ENCODE measurements around the gene FSHB.
"Not testable (repeated sequence)": the region's sequence is repeated elsewhere in the genome, so short reads cannot be mapped to it uniquely, and the experiment has no call there.

Gene FSHB

DNA sequence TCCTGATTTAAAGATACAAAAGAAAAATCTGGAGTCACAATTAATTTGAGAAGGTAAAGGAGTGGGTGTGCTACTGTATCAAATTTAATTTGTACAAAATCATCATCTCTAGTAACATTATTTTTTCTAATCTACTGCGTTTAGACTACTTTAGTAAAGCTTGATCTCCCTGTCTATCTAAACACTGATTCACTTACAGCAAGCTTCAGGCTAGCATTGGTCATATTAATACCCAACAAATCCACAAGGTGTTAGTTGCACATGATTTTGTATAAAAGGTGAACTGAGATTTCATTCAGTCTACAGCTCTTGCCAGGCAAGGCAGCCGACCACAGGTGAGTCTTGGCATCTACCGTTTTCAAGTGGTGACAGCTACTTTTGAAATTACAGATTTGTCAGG, at the start of gene FSHB:
FSHB (plus strand) TSS at position 301 of the 400 bp plus-strand sequence. CDS start 889 bp downstream, outside the sequence.
- no peak for DNase-seq (ENCODE audit: low spot score)

DNA sequence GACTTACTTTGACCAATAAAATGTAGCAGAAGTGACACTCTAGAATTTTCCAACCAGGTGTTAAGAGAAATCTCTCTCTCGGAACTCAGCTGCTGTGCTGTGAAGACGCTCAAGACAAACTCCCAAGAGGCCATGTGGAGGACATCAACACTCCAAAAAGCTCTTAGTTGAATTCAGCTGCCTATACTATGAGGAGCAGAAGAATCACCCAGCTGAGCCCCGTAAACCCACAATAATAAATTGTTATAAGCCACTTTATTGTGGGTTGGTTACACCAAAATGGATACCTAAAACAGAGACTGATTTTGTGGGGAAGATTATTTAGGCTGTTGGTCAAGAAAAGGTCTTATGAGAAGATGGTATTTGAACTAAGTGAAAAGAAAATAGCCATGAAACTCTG, 44.1 kb upstream of the FSHB start:
- no peak for DNase-seq (ENCODE audit: low spot score)

- DNase-seq (ENCODE audit: low spot score) = no peak
These were observed 38.2 kb upstream of the FSHB start for GRCh38 chr11:30192620-30193019.

- peak; percentile 41 for DNase-seq (ENCODE audit: low spot score)
These were observed 34.2 kb upstream of the FSHB start for GRCh38 chr11:30196400-30197206.

GRCh38 chr11:30197869-30198268, 32.9 kb upstream of the FSHB start:
- DNase-seq (ENCODE audit: low spot score) = no peak

- not testable (repeated sequence) for DNase-seq (ENCODE audit: low spot score)
These were observed 27.8 kb upstream of the FSHB start for GRCh38 chr11:30202989-30203388.

GRCh38 chr11:30203850-30204249, 27.0 kb upstream of the FSHB start:
- DNase-seq (ENCODE audit: low spot score) = no peak

GRCh38 chr11:30206249-30206996, 24.4 kb upstream of the FSHB start:
- DNase-seq (ENCODE audit: low spot score) = no peak

- no peak for DNase-seq (ENCODE audit: low spot score)
These were observed 20.5 kb upstream of the FSHB start for GRCh38 chr11:30210357-30210756.

DNA sequence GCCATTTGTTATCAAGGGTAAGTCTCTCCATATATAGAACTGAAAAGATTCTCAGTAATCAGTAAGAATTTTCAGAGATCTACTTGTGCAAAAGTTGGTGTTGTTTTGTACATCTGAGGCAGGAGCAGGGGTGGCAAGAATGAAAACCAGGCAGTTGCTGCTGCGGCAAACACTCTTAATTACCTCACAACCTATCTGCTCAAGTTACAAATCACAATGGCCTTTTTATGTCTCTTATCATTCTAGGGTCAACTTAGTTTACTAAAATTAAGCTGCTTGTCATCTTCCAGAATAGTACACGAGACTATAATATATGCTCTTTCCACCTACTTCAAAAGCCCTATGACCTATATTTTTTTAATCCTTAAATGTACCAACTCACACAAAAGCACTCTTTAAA, 14.3 kb upstream of the FSHB start:
- DNase-seq (ENCODE audit: low spot score) = no peak

DNA sequence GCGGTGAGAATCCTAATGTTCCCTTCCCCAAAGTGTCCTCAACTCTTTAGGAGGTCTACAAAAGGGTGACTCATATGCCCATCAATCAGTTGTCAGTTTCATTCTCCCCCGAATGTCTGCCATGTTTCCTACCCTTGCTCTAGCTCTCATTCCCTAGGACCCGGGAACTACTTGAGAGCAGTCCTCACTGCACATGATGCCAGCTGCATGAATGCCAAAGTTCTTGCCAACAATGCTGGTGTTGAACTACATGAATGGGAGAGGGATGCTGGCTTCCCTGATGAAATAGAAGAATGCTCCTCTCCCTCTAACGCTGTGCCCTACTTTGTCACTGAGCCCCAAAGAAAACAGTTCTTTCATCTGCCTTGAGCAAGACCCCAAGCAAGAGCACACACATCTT, 12.5 kb upstream of the FSHB start:
- no peak for DNase-seq (ENCODE audit: low spot score)

DNA sequence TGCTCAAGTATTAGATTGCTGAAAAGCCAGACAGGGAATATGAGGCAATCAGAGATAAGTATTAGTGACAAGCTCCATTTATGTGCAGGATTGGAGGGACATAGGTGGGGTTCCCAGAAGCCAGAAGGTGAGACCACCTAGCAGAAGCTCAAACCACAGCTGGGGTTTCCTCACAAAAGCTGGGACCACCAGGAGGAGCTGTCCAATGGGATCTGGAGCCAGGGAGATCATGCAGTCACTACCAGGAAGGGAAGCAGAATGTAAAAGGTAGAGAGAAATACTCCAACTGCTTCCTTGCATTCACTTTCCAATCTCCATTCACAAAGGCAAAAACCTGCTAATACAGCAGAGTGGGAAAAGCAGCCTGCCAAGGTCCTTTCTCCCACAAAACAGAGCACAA, 5.2 kb upstream of the FSHB start:
- DNase-seq (ENCODE audit: low spot score) = no peak

DNA sequence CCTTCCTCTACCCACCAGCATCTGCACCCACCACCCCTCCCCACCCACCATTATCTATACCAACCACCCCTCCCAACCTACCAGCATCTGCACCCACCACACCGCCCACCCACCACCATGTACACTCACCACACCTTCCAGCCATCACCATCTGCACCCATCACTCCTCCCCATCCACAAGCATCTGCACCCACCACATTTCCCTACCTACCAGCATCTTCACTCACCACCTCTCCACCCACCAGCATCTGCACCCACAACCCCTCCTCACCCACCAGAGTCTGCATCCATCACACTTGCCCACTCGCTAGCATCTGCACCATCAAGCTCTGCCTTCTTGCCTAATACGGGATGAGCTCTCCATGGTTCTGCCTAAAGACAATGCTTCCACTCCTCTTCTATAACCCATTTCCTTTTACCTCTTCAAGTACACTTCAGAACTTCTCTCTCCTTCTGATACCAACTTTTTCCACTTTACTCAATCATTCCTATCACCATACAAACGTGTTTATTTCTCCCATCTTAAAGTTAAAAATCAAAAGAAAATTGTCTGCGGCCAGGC, 2.4 kb upstream of the FSHB start:
- no peak for DNase-seq (ENCODE audit: low spot score)

DNA sequence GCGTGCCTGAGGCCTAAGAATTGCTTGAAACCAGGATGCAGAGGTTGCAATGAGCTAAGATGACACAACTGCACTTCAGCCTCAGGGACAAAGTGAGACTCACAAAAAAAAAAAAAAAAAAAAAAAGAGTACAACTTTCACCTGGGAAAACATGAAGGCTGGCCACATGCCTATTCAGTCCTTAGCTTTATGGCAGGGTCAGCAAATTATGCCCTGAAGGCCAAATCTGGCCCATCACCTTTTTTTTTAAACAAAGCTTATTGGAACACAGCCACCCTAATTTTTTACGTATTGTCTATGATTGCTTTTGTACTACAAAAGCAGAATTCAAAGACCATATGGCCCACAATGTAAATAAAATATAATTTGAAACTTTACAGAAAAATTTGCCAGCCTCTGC, 8.2 kb downstream of the FSHB start:
- DNase-seq (ENCODE audit: low spot score) = no peak

- peak; percentile 91 for DNase-seq (ENCODE audit: low spot score)
These were observed 13.5 kb downstream of the FSHB start for GRCh38 chr11:30244265-30244664.

DNA sequence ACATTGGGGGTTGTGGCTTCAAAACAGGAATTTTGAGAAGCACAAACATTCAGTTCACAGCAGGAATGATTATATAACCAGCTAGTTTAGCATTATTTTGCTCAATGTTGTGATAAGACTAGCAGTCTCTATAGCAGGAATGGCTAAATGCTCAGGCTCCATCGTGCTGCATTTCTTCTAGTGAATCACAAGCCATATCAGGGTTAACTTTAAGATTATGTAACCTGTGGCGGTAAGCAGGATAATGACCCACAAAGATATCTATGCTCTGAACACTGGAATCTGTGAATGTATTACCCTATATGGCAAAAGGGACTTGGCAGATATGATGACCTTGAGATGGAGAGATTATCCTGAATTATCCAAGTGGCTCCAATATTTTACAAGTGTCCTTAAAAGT, 14.8 kb downstream of the FSHB start:
- DNase-seq (ENCODE audit: low spot score) = no peak

DNA sequence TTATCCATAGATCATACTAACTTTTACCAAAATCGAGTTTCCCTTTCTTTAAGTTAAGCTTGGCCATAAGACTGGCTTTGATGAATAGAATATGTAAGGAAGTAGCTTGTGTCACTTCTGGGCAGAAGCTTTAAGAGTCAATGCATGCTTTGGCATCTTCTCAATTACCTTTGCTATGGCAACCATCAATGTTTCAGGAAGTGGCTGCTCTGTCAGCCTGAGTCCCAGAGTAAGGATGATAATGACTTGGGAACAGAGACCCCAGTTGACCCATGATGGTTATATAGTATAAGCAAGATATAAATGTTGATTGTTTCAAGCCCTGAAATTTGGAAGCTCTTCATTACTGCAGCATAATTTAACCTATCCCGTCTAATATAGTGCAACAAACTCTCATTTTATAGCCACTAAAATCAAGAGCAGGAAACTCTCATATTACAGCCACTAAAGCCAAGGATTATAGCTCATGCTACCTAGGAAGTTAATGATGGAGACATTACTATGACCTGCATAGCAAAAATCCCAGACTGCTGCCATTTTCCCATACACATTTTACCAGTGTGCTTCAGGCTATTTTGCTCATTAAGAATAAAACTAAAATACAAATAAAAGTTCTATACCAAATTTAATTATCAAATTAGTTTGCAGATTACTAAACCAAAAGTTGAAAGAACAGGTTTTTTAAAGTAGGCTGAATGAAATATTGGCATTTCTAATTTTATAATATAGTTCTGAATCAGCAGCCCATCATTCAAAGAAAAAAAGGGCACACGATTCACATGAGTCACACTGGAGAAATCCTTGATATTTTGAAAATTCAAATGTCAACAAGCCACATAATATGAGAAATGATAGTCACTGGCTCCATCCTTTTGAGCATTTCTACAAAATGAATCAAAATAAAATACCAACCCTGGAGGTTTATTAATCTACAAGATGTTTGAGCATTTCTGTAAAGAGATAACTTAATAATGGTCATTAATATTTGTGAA, 23.8 kb downstream of the FSHB start:
- no peak for DNase-seq (ENCODE audit: low spot score)

DNA sequence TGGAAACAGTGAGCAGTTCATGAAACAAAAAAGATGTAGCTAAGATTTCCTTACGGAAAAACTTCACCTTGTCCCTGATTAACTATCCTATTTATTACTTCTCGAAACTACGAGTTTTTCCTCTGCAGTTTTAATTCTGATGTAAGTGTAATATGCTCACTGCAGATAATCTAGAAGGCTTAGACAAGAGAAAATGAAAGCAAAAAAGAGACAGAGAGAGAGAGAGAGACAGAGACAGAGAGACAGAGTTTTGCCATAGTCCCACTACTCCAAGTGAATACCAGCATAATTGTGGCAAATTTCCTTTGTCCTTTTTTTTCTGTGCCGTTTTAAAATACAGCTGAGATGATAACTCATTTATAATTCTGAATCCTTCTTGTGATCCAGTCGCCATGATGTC, 24.8 kb downstream of the FSHB start:
- DNase-seq (ENCODE audit: low spot score) = no peak

- no peak for DNase-seq (ENCODE audit: low spot score)
These were observed 26.2 kb downstream of the FSHB start for GRCh38 chr11:30257058-30257457.

DNA sequence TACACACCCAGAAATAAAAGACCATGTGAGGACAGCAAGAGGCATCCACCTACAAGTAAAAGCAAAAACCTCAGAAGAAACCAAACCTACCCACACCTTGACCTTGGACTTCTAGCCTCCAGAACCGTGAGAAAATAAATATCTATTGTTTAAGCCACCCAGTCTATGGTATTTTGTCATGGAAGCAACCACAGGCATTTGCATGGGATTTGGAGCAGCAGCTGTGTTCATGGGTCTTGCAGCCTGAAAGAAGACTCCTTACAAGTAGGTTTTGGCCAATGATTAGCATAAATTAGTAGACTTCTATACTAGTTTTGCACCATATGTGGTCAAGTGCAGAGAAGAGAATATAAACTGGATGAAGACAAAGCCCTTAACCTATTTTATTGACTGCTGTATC, 27.9 kb downstream of the FSHB start:
- DNase-seq (ENCODE audit: low spot score) = no peak

DNA sequence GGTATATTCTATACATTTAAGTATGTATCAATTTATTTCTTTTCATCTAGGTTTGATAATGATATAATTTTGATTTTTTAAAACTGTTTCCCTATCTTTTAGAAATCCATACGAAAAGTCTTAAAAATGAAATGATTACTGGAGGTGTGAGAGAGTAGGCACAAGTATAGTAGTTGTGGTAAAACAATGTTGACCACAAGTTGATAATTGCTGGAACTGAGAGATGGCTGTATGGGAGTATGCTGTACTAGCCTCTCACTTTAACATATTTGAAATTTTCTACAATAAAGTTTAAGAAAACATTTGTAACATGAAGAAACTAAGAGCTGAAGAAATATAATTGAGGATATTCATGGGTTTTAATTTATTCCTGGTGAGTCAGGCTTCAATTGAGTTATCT, 30.0 kb downstream of the FSHB start:
- no peak for DNase-seq (ENCODE audit: low spot score)

DNA sequence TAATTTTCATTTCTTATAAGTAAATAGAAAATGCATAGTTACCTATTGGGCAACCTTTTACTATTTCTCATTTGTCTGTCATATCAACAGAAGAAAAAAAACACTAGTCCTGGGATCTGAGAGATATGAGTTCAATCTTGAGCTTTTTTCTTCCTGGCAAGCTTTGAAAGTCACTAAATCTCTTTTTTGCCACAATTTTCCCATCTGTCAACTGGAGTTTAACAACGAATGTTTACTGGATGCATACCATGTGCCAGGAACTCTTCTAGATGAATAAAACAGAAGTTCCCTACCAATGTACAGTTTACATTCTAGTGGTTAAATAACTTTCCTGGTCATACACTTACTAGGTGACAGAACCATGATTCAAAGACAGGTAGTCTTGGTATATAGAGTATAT, 31.0 kb downstream of the FSHB start:
- no peak for DNase-seq (ENCODE audit: low spot score)

All from COLO829 (cell line).